ENCODE data around the gene MPZL1.

Gene MPZL1

GRCh38 chr1:167693425-167694045 lies 28.2 kb upstream of the MPZL1 start:
- no peak for DNase-seq (ENCODE audit: low read depth in 2 of 2)
- no peak for TF ChIP-seq CTCF (IDR thresholded peaks at IDR 0.05; ENCODE audit: low read depth, low read length)
- H3K4me3 ChIP-seq (replicated peaks in 1 of 2; ENCODE audit: low read depth in 2 of 2, low read length in 2 of 2): no peak overlapping the region

- no peak overlapping the region for H3K4me3 ChIP-seq (replicated peaks in 1 of 2; ENCODE audit: low read depth in 2 of 2, low read length in 2 of 2)
- no peak for DNase-seq (ENCODE audit: low read depth in 2 of 2)
- TF ChIP-seq CTCF (IDR thresholded peaks at IDR 0.05; ENCODE audit: low read depth, low read length): no peak
Observed at GRCh38 chr1:167694691-167695090, 27.1 kb upstream of the MPZL1 start.

GRCh38 chr1:167695147-167695546 lies 26.6 kb upstream of the MPZL1 start:
- no peak for TF ChIP-seq CTCF (IDR thresholded peaks at IDR 0.05; ENCODE audit: low read depth, low read length)
- DNase-seq (ENCODE audit: low read depth in 2 of 2): no peak
- no peak overlapping the region for H3K4me3 ChIP-seq (replicated peaks in 1 of 2; ENCODE audit: low read depth in 2 of 2, low read length in 2 of 2)

GRCh38 chr1:167695756-167696561 lies 25.8 kb upstream of the MPZL1 start:
- no peak overlapping the region for H3K4me3 ChIP-seq (replicated peaks in 1 of 2; ENCODE audit: low read depth in 2 of 2, low read length in 2 of 2)
- TF ChIP-seq CTCF (IDR thresholded peaks at IDR 0.05; ENCODE audit: low read depth, low read length): no peak
- no peak for DNase-seq (ENCODE audit: low read depth in 2 of 2)

GRCh38 chr1:167697667-167698141 lies 24.1 kb upstream of the MPZL1 start:
- no peak overlapping the region for H3K4me3 ChIP-seq (replicated peaks in 1 of 2; ENCODE audit: low read depth in 2 of 2, low read length in 2 of 2)
- TF ChIP-seq CTCF (IDR thresholded peaks at IDR 0.05; ENCODE audit: low read depth, low read length): no peak
- DNase-seq (ENCODE audit: low read depth in 2 of 2): no peak

GRCh38 chr1:167698313-167698712 lies 23.5 kb upstream of the MPZL1 start:
- H3K4me3 ChIP-seq (replicated peaks in 1 of 2; ENCODE audit: low read depth in 2 of 2, low read length in 2 of 2): no peak overlapping the region
- no peak for TF ChIP-seq CTCF (IDR thresholded peaks at IDR 0.05; ENCODE audit: low read depth, low read length)
- no peak for DNase-seq (ENCODE audit: low read depth in 2 of 2)
